Measurements from ENCODE around the gene RAB3C.

Gene RAB3C

GRCh38 chr5:58813855-58814254 lies 231.0 kb downstream of the RAB3C start:
- TF ChIP-seq, protein P1, sequence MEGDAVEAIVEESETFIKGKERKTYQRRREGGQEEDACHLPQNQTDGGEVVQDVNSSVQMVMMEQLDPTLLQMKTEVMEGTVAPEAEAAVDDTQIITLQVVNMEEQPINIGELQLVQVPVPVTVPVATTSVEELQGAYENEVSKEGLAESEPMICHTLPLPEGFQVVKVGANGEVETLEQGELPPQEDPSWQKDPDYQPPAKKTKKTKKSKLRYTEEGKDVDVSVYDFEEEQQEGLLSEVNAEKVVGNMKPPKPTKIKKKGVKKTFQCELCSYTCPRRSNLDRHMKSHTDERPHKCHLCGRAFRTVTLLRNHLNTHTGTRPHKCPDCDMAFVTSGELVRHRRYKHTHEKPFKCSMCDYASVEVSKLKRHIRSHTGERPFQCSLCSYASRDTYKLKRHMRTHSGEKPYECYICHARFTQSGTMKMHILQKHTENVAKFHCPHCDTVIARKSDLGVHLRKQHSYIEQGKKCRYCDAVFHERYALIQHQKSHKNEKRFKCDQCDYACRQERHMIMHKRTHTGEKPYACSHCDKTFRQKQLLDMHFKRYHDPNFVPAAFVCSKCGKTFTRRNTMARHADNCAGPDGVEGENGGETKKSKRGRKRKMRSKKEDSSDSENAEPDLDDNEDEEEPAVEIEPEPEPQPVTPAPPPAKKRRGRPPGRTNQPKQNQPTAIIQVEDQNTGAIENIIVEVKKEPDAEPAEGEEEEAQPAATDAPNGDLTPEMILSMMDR (conservative IDR thresholded peaks at IDR 0.05; ENCODE audit: low read depth, low read length): no peak
- no peak overlapping the region for H3K4me3 ChIP-seq (ENCODE audit: low read depth, low read length)
- DNase-seq (ENCODE audit: low read depth): no peak

DNA sequence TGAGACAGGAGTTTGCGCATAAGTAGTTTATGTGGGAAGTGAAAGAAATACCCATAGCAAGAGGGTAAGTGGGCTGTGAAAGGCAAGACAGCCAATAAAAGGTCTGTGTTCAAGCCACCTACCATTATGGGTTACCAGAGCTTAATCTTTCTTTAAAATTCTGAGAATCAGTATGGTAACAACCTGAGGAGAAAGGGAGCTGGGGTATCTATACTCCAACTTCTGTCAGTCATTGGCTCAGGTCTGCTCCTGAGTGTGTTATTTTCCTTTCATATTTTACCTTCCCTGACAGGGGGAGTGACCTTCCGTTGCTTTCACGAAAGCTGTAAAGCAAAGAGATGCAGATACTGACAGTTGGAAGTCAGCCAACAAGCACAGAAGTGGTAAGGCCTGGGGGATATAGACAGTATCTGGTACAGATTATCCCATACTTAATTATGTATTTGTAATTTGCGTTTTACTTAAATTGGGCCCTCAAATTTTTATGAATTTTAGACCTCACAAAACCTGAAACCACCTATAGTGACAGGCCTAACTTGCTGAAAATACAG lies 233.4 kb downstream of the RAB3C start:
- TF ChIP-seq, protein P1 (conservative IDR thresholded peaks at IDR 0.05; ENCODE audit: low read depth, low read length): no peak
- H3K4me3 ChIP-seq (ENCODE audit: low read depth, low read length): no peak overlapping the region
- no peak for DNase-seq (ENCODE audit: low read depth)

DNA sequence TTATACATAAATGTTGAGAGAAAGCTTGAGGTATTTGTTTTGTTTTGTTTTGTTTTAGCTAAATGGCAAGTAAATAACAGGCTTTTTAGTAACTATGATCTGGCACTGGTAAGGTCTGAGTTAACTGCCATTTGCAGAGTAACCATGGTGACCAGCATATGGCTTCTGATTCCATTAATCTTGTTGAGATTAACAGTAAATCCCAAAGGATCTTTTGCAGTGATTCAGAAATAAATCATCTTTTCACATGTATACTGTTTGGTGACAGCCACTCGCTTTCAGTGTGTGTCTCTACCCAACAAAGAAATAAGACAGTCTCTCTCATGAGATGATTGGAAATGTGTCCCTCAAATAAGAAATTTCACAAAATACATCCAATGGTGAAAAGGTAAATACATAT lies 235.6 kb downstream of the RAB3C start:
- TF ChIP-seq, protein P1 (conservative IDR thresholded peaks at IDR 0.05; ENCODE audit: low read depth, low read length): no peak
- H3K4me3 ChIP-seq (ENCODE audit: low read depth, low read length): no peak overlapping the region
- DNase-seq (ENCODE audit: low read depth): no peak

DNA sequence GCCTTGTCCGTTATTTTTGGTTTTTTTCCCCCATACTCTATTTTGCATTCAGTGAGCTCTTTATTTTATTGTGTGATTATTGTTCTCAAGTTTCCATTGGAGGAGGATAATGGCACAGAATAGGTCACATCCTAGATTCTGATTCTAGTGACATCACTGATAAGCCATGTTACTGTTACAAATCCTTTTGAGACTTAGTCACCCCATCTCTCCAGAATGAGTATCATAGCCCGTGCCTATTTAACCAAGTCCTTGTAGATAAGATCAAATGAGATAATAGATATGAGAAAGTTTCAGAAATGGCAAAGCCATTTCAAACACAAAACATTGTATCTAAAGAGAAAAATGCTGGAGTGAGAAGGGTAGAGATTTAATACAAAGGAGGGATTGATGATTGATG lies 242.6 kb downstream of the RAB3C start:
- TF ChIP-seq, protein P1 (conservative IDR thresholded peaks at IDR 0.05; ENCODE audit: low read depth, low read length): no peak
- no peak for DNase-seq (ENCODE audit: low read depth)
- no peak overlapping the region for H3K4me3 ChIP-seq (ENCODE audit: low read depth, low read length)

- no peak overlapping the region for H3K4me3 ChIP-seq (ENCODE audit: low read depth, low read length)
- DNase-seq (ENCODE audit: low read depth): no peak
- TF ChIP-seq, protein P1 (conservative IDR thresholded peaks at IDR 0.05; ENCODE audit: low read depth, low read length): no peak
Measured at GRCh38 chr5:58825899-58826298, 243.0 kb downstream of the RAB3C start.

GRCh38 chr5:58827463-58827862 lies 244.6 kb downstream of the RAB3C start:
- H3K4me3 ChIP-seq (ENCODE audit: low read depth, low read length): no peak overlapping the region
- DNase-seq (ENCODE audit: low read depth): no peak
- TF ChIP-seq, protein P1 (conservative IDR thresholded peaks at IDR 0.05; ENCODE audit: low read depth, low read length): no peak

DNA sequence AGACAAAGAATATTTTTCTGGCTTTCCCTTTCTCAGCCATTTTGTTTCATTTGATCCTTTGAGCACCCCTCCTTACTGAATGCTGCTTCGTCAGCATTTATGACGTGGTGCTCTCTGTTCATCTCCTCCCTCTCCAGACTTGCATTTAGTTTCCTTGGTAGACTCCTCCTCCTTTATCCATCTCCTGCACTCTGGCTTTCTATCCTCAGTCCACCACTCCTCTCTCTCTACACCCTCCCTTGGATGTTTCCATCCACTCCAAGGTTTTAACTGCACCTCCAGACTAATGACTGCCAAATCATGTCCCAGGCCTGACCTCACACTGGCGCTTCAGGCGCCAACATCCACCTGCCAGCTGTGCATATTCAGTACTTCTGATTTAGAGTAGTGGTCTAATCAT lies 245.4 kb downstream of the RAB3C start:
- no peak for DNase-seq (ENCODE audit: low read depth)
- no peak overlapping the region for H3K4me3 ChIP-seq (ENCODE audit: low read depth, low read length)
- TF ChIP-seq, protein P1 (conservative IDR thresholded peaks at IDR 0.05; ENCODE audit: low read depth, low read length): no peak

Data from choroid plexus epithelial cell (primary cell).